ENCODE data around the gene KCNJ5.

KCNJ5 gene

GRCh38 chr11:128892866-128893565 is 1.9 kb downstream of the KCNJ5 start:
- TF ChIP-seq EZH2phosphoT487 (IDR thresholded peaks at IDR 0.05; ENCODE audit: low read depth): no peak
- TF ChIP-seq CTCF (IDR thresholded peaks at IDR 0.05; ENCODE audit: low read depth, low read length): no peak
- H4K20me1 ChIP-seq (ENCODE audit: insufficient read depth, low read length): no peaks in the 10 kb centered on the region
- no peak overlapping the region for H3K27ac ChIP-seq (ENCODE audit: low read length)
- no peak overlapping the region for H2AFZ ChIP-seq (ENCODE audit: low read depth, low read length)
- no peaks in the 10 kb centered on the region for H3K9me3 ChIP-seq (ENCODE audit: insufficient read depth, low read length)
- H3K4me1 ChIP-seq (ENCODE audit: low read length): no peaks in the 10 kb centered on the region
- no peak overlapping the region for H3K9ac ChIP-seq (ENCODE audit: low read length)
- H3K36me3 ChIP-seq (replicated peaks; ENCODE audit: low read depth, low read length): no peaks in the 10 kb centered on the region
- H3K4me3 ChIP-seq (ENCODE audit: low read length): no peak overlapping the region
- no peaks in the 10 kb centered on the region for H3K79me2 ChIP-seq (ENCODE audit: low read length)
- H3K4me2 ChIP-seq (ENCODE audit: low read length): no peak overlapping the region
- H3K27me3 ChIP-seq (ENCODE audit: low read depth, low read length): 0 out of 2 replicates have a peak, but pooled peaks cover 5% of the 10 kb centered on the region

- no peaks in the 10 kb centered on the region for H3K9me3 ChIP-seq (ENCODE audit: insufficient read depth, low read length)
- TF ChIP-seq EZH2phosphoT487 (IDR thresholded peaks at IDR 0.05; ENCODE audit: low read depth) (no peak), CTCF (IDR thresholded peaks at IDR 0.05; ENCODE audit: low read depth, low read length) (no peak)
- H3K27me3 ChIP-seq (ENCODE audit: low read depth, low read length): 0 out of 2 replicates have a peak, but pooled peaks cover 2% of the 10 kb centered on the region
- no peaks in the 10 kb centered on the region for H3K79me2 ChIP-seq (ENCODE audit: low read length)
- no peak overlapping the region for H2AFZ ChIP-seq (ENCODE audit: low read depth, low read length)
- H3K4me1 ChIP-seq (ENCODE audit: low read length): no peaks in the 10 kb centered on the region
- H3K9ac ChIP-seq (ENCODE audit: low read length): no peak overlapping the region
- H3K36me3 ChIP-seq (replicated peaks; ENCODE audit: low read depth, low read length): no peaks in the 10 kb centered on the region
- H3K27ac ChIP-seq (ENCODE audit: low read length): no peak overlapping the region
- no peaks in the 10 kb centered on the region for H4K20me1 ChIP-seq (ENCODE audit: insufficient read depth, low read length)
- no peak overlapping the region for H3K4me3 ChIP-seq (ENCODE audit: low read length)
- H3K4me2 ChIP-seq (ENCODE audit: low read length): no peak overlapping the region
Measured at GRCh38 chr11:128893578-128894285, 2.6 kb downstream of the KCNJ5 start.

GRCh38 chr11:128894286-128894681 is 3.1 kb downstream of the KCNJ5 start:
- Histone ChIP-seq H3K27ac (ENCODE audit: low read length) (no peak overlapping the region), H3K9ac (ENCODE audit: low read length) (no peak overlapping the region), H3K4me3 (ENCODE audit: low read length) (no peak overlapping the region), H3K36me3 (replicated peaks; ENCODE audit: low read depth, low read length) (no peaks in the 10 kb centered on the region), H3K4me1 (ENCODE audit: low read length) (no peaks in the 10 kb centered on the region), H3K27me3 (ENCODE audit: low read depth, low read length) (0 out of 2 replicates have a peak, but pooled peaks cover 2% of the 10 kb centered on the region), H4K20me1 (ENCODE audit: insufficient read depth, low read length) (no peaks in the 10 kb centered on the region), H3K4me2 (ENCODE audit: low read length) (no peak overlapping the region), H2AFZ (ENCODE audit: low read depth, low read length) (no peak overlapping the region), H3K9me3 (ENCODE audit: insufficient read depth, low read length) (no peaks in the 10 kb centered on the region), H3K79me2 (ENCODE audit: low read length) (no peaks in the 10 kb centered on the region)
- TF ChIP-seq CTCF (IDR thresholded peaks at IDR 0.05; ENCODE audit: low read depth, low read length) (no peak), EZH2phosphoT487 (IDR thresholded peaks at IDR 0.05; ENCODE audit: low read depth) (no peak)

DNA sequence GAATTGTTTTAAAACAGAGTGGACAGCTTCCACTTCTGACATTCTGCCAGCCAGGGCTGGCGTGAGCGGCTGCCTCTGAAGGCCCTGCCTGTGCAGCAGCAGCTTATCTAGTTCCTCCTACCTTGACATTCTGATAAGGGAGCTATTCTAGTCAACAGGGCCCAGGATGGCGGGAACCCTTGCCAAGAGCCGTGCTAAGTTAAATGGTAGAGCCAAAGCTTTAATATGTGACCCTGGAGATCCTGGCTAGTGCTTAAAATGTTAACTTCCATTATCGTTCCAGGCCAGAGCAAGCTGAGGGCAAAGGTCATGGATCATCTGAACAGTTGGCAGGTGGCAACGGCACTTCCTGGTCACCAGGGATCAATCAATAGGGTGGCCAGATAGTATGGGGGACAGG is 3.5 kb downstream of the KCNJ5 start:
- no peak for TF ChIP-seq CTCF (IDR thresholded peaks at IDR 0.05; ENCODE audit: low read depth, low read length)
- TF ChIP-seq EZH2phosphoT487 (IDR thresholded peaks at IDR 0.05; ENCODE audit: low read depth): no peak
- H3K4me2 ChIP-seq (ENCODE audit: low read length): no peak overlapping the region
- H4K20me1 ChIP-seq (ENCODE audit: insufficient read depth, low read length): no peaks in the 10 kb centered on the region
- H3K36me3 ChIP-seq (replicated peaks; ENCODE audit: low read depth, low read length): no peaks in the 10 kb centered on the region
- H3K79me2 ChIP-seq (ENCODE audit: low read length): no peaks in the 10 kb centered on the region
- 0 out of 2 replicates have a peak, but pooled peaks cover 2% of the 10 kb centered on the region for H3K27me3 ChIP-seq (ENCODE audit: low read depth, low read length)
- no peak overlapping the region for H3K9ac ChIP-seq (ENCODE audit: low read length)
- no peak overlapping the region for H2AFZ ChIP-seq (ENCODE audit: low read depth, low read length)
- H3K27ac ChIP-seq (ENCODE audit: low read length): no peak overlapping the region
- H3K4me3 ChIP-seq (ENCODE audit: low read length): no peak overlapping the region
- H3K9me3 ChIP-seq (ENCODE audit: insufficient read depth, low read length): no peaks in the 10 kb centered on the region
- no peaks in the 10 kb centered on the region for H3K4me1 ChIP-seq (ENCODE audit: low read length)
